HCT116 (cell line): ENCODE results near the gene NSFL1C. TPM values are rescaled to one million over a fixed set of nuclear protein-coding genes. Genes with fewer than 3 reads are reported as not detected.

Source experiments
- ATAC-seq: fragments of 200-7000 bp; cut with Tn5 transposase; 2 replicates; pipeline ENCODE4 v1.9.1; 2020; ENCODE audit warnings: mild to moderate bottlenecking, moderate library complexity
- Bru-seq: library from RNA; stranded (reverse); fragments of 400-500 nt; gene quantifications from one replicate; lab custom pipeline; 2021; lab: Mats Ljungman, UMichigan
- BruChase-seq, 2 experiments: library from RNA; stranded (reverse); fragments of 400-500 nt; gene quantifications; one replicate each; lab custom pipeline; 2021; lab: Mats Ljungman, UMichigan
- BruUV-seq: library from RNA; stranded (reverse); fragments of 400-500 nt; replicated peaks from 2 replicates; lab custom pipeline; 2021; lab: Mats Ljungman, UMichigan
- CTCF ChIA-PET: fragments of 300-600 bp; sonication (Branson Sonifier 250); formaldehyde crosslinking; loops from one replicate; lab custom pipeline; 2021; ENCODE audit warnings: antibody characterized with exemption; lab: Charles Lee
- POLR2A ChIA-PET: fragments of 300-600, 350-600 bp; sonication (Branson Sonifier 250); formaldehyde crosslinking; loops from one replicate; lab custom pipeline; 2021; ENCODE audit warnings: antibody characterized with exemption; lab: Charles Lee
- RAD21 ChIA-PET, 2 experiments: fragments of 300-600 bp; sonication (Branson Sonifier 250); formaldehyde crosslinking; loops; one replicate each; lab custom pipeline; 2023; ENCODE audit warnings: low total read pairs in 2 of 2; ENCODE audit not compliant: uncharacterized antibody in 2 of 2, unreplicated experiment in 2 of 2, low non-redundant PET in 1 of 2; lab: Charles Lee
- DNase-seq: peaks from one replicate; pipeline ENCODE4 v3.0.0-alpha.2; 2010; ENCODE audit warnings: low read depth, low spot score
- H2AFZ ChIP-seq: fragments of 200-600 bp; shearing (Covaris generic), sonication (generic); 2 replicates; pipeline ENCODE4 v1.6.1; 2017; ENCODE audit warnings: low read depth, mixed run types, mixed read lengths, antibody characterized with exemption, low read length; ENCODE audit not compliant: poor library complexity, severe bottlenecking
- H3K27ac ChIP-seq: 2 replicates; pipeline ENCODE4 v1.5.1; 2012; ENCODE audit warnings: low read depth, low read length
- H3K27me3 ChIP-seq: fragments of 200-600 bp; sonication (generic); 2 replicates; pipeline ENCODE4 v1.6.1; 2016; ENCODE audit warnings: mixed run types, low read length, mixed read lengths; ENCODE audit not compliant: insufficient read depth
- H3K36me3 ChIP-seq, 2 experiments: fragments of 200-500 bp in 1 of 2; fragments of 200-600 bp in 1 of 2; sonication (Bioruptor generic) in 1 of 2; sonication (generic) in 1 of 2; 2 replicates each; pipeline versions ENCODE4 v1.5.1 to v1.6.1; 2014 to 2016; ENCODE audit warnings: low read length in 2 of 2, inconsistent platforms in 1 of 2, mixed read lengths in 1 of 2, mixed run types in 1 of 2; ENCODE audit not compliant: insufficient read depth in 2 of 2, control insufficient read depth in 1 of 2
- H3K4me1 ChIP-seq, 2 experiments: fragments of 200-600 bp in 1 of 2; sonication (generic) in 1 of 2; 2 replicates each; pipeline versions ENCODE4 v1.5.1 to v1.6.1; 2012 to 2017; ENCODE audit warnings: low read length in 2 of 2, inconsistent platforms in 1 of 2, mild to moderate bottlenecking in 1 of 2, mixed read lengths in 1 of 2, mixed run types in 1 of 2, moderate library complexity in 1 of 2; ENCODE audit not compliant: insufficient read depth in 2 of 2, control insufficient read depth in 1 of 2
- H3K4me2 ChIP-seq: fragments of 200-600 bp; sonication (generic); 2 replicates; pipeline ENCODE4 v1.6.1; 2017; ENCODE audit warnings: mixed run types, low read length, mixed read lengths
- H3K4me3 ChIP-seq, 2 experiments: fragments of 200-600 bp in 1 of 2; sonication (generic) in 1 of 2; replicated peaks in 1 of 2; 2 replicates each; pipeline ENCODE4 v1.5.1; 2011 to 2016; ENCODE audit warnings: low read length in 2 of 2, control low read depth in 1 of 2, low read depth in 1 of 2, mild to moderate bottlenecking in 1 of 2, mixed read lengths in 1 of 2, mixed run types in 1 of 2
- H3K79me2 ChIP-seq: fragments of 200-600 bp; sonication (generic); 2 replicates; pipeline ENCODE4 v1.6.1; 2017; ENCODE audit warnings: mild to moderate bottlenecking, mixed run types, low read length, moderate library complexity, mixed read lengths; ENCODE audit not compliant: insufficient read depth
- H3K9ac ChIP-seq: fragments of 200-600 bp; sonication (generic); 2 replicates; pipeline ENCODE4 v1.6.1; 2016; ENCODE audit warnings: low read length, mixed read lengths
- H3K9me2 ChIP-seq: fragments of 200-600 bp; sonication (generic), shearing (Covaris generic); 2 replicates; pipeline ENCODE4 v1.6.1; 2017; ENCODE audit warnings: mixed run types, mild to moderate bottlenecking, moderate library complexity; ENCODE audit not compliant: insufficient read depth
- H3K9me3 ChIP-seq, 2 experiments: fragments of 200-500 bp in 1 of 2; fragments of 200-600 bp in 1 of 2; sonication (Bioruptor generic) in 1 of 2; sonication (generic) in 1 of 2; 2 replicates each; pipeline ENCODE4 v1.6.1; 2014 to 2017; ENCODE audit warnings: low read length in 2 of 2, mixed read lengths in 2 of 2, inconsistent platforms in 1 of 2, low read depth in 1 of 2, mild to moderate bottlenecking in 1 of 2, mixed run types in 1 of 2, moderate library complexity in 1 of 2; ENCODE audit not compliant: control insufficient read depth in 1 of 2, insufficient read depth in 1 of 2
- H4K20me1 ChIP-seq: fragments of 200-600 bp; sonication (generic), shearing (Covaris generic); 2 replicates; pipeline ENCODE4 v1.6.1; 2017; ENCODE audit warnings: mixed run types, mild to moderate bottlenecking, moderate library complexity; ENCODE audit not compliant: insufficient read depth
- EGR1 ChIP-seq: IDR thresholded peaks from 2 replicates; pipeline ENCODE4 v1.6.1; 2012; ENCODE audit warnings: low read depth
- EZH2 ChIP-seq: fragments of 200-600 bp; sonication (generic); IDR thresholded peaks from 2 replicates; pipeline ENCODE4 v1.6.1; 2017; ENCODE audit warnings: antibody characterized with exemption, mixed run types
- FOSL1 ChIP-seq: IDR thresholded peaks from 2 replicates; pipeline ENCODE4 v1.6.1; 2012; ENCODE audit warnings: low read depth
- JUND ChIP-seq: IDR thresholded peaks from 2 replicates; pipeline ENCODE4 v1.6.1; 2012
- POLR2A ChIP-seq: IDR thresholded peaks from 2 replicates; pipeline ENCODE4 v1.7.0; 2011; ENCODE audit warnings: borderline replicate concordance; ENCODE audit not compliant: insufficient read depth, insufficient read length; ENCODE audit errors: extremely low read depth
- POLR2AphosphoS5 ChIP-seq: IDR thresholded peaks from 2 replicates; pipeline ENCODE4 v1.6.1; 2011; ENCODE audit warnings: mild to moderate bottlenecking, low read depth, low read length, moderate library complexity
- RAD21 ChIP-seq: IDR thresholded peaks from 2 replicates; pipeline ENCODE4 v1.6.1; 2012; ENCODE audit warnings: low read depth, mild to moderate bottlenecking
- SIN3A ChIP-seq: IDR thresholded peaks from 2 replicates; pipeline ENCODE4 v1.6.1; 2012; ENCODE audit warnings: low read depth
- SP1 ChIP-seq: IDR thresholded peaks from 2 replicates; pipeline ENCODE4 v1.6.1; 2012; ENCODE audit warnings: low read depth
- SRF ChIP-seq: IDR thresholded peaks from 2 replicates; pipeline ENCODE4 v1.6.1; 2012; ENCODE audit warnings: low read depth
- TCF7L2 ChIP-seq: IDR thresholded peaks from 2 replicates; pipeline ENCODE4 v1.7.0; 2011; ENCODE audit warnings: borderline replicate concordance, inconsistent platforms; ENCODE audit not compliant: insufficient read depth, insufficient read length; ENCODE audit errors: extremely low read depth
- YY1 ChIP-seq: IDR thresholded peaks from 2 replicates; pipeline ENCODE4 v1.6.1; 2011; ENCODE audit warnings: low read length, low read depth, moderate library complexity, mild to moderate bottlenecking; ENCODE audit not compliant: insufficient replicate concordance; ENCODE audit errors: extremely low read depth
- ZFX ChIP-seq: fragments of 450-650 bp; IDR thresholded peaks from 2 replicates; pipeline ENCODE4 v1.6.1; 2017
- ZNF274 ChIP-seq: fragments of 200-500 bp; sonication (Bioruptor generic); IDR thresholded peaks from 2 replicates; pipeline ENCODE4 v1.6.1; 2014; ENCODE audit warnings: mild to moderate bottlenecking, low read depth, low read length, inconsistent platforms
- intact Hi-C: fragments of 100-400 bp; cut with micrococcal nuclease; formaldehyde crosslinking; loops from 2 replicates; pipeline ENCODE4 v1.10.0; 2022
- long read RNA-seq: library from polyadenylated mRNA; unstranded; transcript quantifications from one replicate; pipeline ENCODE4 v2.0.0, GENCODE V29; 2021; ENCODE audit not compliant: unreplicated experiment
- polyA plus RNA-seq: library from polyadenylated mRNA; unstranded; fragments of >200 nt; gene quantifications from 2 replicates; pipeline ENCODE4 v1.2.1, GENCODE V29; 2012; ENCODE audit warnings: missing spikeins
- total RNA-seq: library from RNA; stranded (reverse); gene quantifications from one replicate; pipeline ENCODE4 v1.2.1, GENCODE V29; 2021; ENCODE audit not compliant: unreplicated experiment
- TF ChIP-seq, protein P1 (sequence below): IDR thresholded peaks from 2 replicates; pipeline ENCODE4 v1.6.1; 2012
- TF ChIP-seq, protein P2 (sequence below), 3 experiments: fragments of 200-600 bp in 1 of 3; sonication (generic) in 1 of 3; IDR thresholded peaks in 2 of 3; conservative IDR thresholded peaks in 1 of 3; 2 replicates each; pipeline ENCODE4 v1.5.1; 2012 to 2017; ENCODE audit warnings: low read depth in 2 of 3, low read length in 2 of 3, antibody characterized with exemption in 1 of 3, borderline replicate concordance in 1 of 3, control low read depth in 1 of 3, mild to moderate bottlenecking in 1 of 3, mixed read lengths in 1 of 3, mixed run types in 1 of 3, moderate library complexity in 1 of 3; ENCODE audit not compliant: insufficient read depth in 1 of 3
- TF ChIP-seq, protein P3 (sequence below): IDR thresholded peaks from 2 replicates; pipeline ENCODE4 v1.6.1; 2012
- TF ChIP-seq, protein P4 (sequence below): IDR thresholded peaks from 2 replicates; pipeline ENCODE4 v1.6.1; 2012; ENCODE audit warnings: low read depth

Gene NSFL1C
- total RNA-seq (93.4 TPM), Bru-seq, nascent RNA (percentile 84 among the genes with signal in this experiment), BruChase-seq, experiment 1, labeled RNA remaining after a 6-hour chase (percentile 86 among the genes with signal in this experiment), BruChase-seq, experiment 2, labeled RNA remaining after a 2-hour chase (percentile 77 among the genes with signal in this experiment)
- polyA plus RNA-seq, result 63.5 and 78.6 TPM in 2 replicates
- long read RNA-seq, transcript NSFL1C-201 (9 exons, 3,568 nt), result major isoform, 88 of 114 reads
- long read RNA-seq, transcript NSFL1C-203 (9 exons, 1,446 nt), result minor isoform, 8 of 114 reads
- long read RNA-seq, partial matches to known transcripts, result 5 of 114 reads
- long read RNA-seq, other reads (novel, unspliced or antisense), result 13 of 114 reads

DNA sequence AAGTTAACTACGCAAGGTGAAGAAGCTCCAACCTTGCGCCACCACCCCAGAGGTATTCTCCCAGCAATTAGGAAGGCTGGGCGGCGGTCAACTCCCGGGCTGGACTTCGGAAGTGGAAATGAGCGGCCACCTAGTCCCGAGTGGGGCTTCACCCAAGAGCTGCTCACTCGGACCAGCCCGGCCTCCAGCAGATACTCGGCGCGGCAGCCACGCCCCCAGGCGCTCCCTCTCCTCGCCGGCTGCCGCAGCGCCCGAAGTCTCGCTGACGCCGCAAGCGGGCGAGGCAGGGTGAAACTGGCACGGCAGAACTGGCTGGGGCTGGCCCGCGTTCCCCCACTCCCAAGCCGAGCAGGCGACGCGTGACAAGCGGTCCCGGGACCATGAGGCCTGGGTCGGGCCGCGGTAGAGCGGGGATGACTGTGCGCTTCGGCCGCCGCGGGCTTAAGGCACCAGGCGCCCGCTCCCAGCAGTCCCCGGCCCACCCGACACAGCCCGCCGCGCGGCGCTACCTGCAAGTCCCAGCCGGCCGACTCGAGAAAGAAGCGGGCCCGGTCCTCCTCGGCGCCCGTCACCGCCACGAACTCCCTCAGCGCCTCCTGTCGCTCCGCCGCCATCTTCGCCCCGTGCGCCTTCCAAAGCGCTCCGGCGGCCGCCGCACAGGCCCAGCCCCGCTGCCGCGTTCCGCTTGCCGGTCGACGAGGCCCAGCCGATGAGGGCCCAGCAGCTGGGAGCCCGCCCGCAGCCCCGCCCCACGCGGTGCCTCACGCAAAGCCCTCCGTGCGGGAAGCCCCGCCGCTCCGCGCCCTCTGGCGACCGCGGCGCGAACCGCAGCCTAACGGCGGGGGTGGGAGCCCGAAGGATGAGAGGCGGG lies at the start of gene NSFL1C:
NSFL1C (minus strand) TSS at position 639 of the 871 bp plus-strand sequence; CDS start at position 614, 25 bp downstream.
- peak; percentile 85 for DNase-seq
- H2AFZ ChIP-seq, result peak within 1 kb of the TSS; percentile 84
- no peaks in the 10 kb centered on the region for H3K27me3 ChIP-seq
- CTCF ChIA-PET, result interaction anchor here (1.0 to 2.3 kb wide), 7 partner anchors 9 to 311 kb away, joined by 3 to 18 read pairs (median 5); no protein-coding TSS in a partner anchor
- ATAC-seq, result peak; percentile 93
- peak within 1 kb of the TSS; percentile 71 for H3K27ac ChIP-seq
- H3K4me3 ChIP-seq, result peak within 1 kb of the TSS; percentile 75 to 86
- H3K79me2 ChIP-seq, result peaks cover 48% of the 10 kb centered on the region
- H3K36me3 ChIP-seq, result peaks cover 19 to 25% of the 10 kb centered on the region in 2 experiments; a peak in 3 of 4 replicates
- BruUV-seq, result no TSS peak
- peaks cover 6% of the 10 kb centered on the region; the same call in 1 of the 2 replicates for H4K20me1 ChIP-seq
- intact Hi-C loops, result loop anchor here (1.0 to 10.0 kb wide), 4 partner anchors 139 to 348 kb away; partner anchors contain the start of genes PSMF1 and SDCBP2
- no peaks in the 10 kb centered on the region for H3K9me3 ChIP-seq
- RAD21 ChIA-PET, result interaction anchor here in 1 of 2 experiments (0.5 kb wide), 1 partner anchor 155 kb away, joined by 4 read pairs; no protein-coding TSS in a partner anchor
- H3K9ac ChIP-seq, result peak within 1 kb of the TSS; percentile 95
- peaks cover 12 to 36% of the 10 kb centered on the region in 2 experiments for H3K4me1 ChIP-seq
- H3K9me2 ChIP-seq, result no peaks in the 10 kb centered on the region
- POLR2A ChIA-PET, result no interaction called here
- H3K4me2 ChIP-seq, result peak within 1 kb of the TSS; percentile 90
- peak; percentile 80 for TF ChIP-seq POLR2AphosphoS5
- TF ChIP-seq, protein P1, sequence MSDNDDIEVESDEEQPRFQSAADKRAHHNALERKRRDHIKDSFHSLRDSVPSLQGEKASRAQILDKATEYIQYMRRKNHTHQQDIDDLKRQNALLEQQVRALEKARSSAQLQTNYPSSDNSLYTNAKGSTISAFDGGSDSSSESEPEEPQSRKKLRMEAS, result peak; percentile 84
- TF ChIP-seq, protein P2, sequence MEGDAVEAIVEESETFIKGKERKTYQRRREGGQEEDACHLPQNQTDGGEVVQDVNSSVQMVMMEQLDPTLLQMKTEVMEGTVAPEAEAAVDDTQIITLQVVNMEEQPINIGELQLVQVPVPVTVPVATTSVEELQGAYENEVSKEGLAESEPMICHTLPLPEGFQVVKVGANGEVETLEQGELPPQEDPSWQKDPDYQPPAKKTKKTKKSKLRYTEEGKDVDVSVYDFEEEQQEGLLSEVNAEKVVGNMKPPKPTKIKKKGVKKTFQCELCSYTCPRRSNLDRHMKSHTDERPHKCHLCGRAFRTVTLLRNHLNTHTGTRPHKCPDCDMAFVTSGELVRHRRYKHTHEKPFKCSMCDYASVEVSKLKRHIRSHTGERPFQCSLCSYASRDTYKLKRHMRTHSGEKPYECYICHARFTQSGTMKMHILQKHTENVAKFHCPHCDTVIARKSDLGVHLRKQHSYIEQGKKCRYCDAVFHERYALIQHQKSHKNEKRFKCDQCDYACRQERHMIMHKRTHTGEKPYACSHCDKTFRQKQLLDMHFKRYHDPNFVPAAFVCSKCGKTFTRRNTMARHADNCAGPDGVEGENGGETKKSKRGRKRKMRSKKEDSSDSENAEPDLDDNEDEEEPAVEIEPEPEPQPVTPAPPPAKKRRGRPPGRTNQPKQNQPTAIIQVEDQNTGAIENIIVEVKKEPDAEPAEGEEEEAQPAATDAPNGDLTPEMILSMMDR (IDR thresholded peaks at IDR 0.05 in 2 of 3, conservative IDR thresholded peaks at IDR 0.05 in 1 of 3; ENCODE audit: borderline replicate concordance in 1 of 3, insufficient read depth in 1 of 3, low read depth in 2 of 3, low read length in 2 of 3), result peak; percentile 71 to 85 (median 84)
- TF ChIP-seq ZNF274, result no peak
- TF ChIP-seq, protein P3, sequence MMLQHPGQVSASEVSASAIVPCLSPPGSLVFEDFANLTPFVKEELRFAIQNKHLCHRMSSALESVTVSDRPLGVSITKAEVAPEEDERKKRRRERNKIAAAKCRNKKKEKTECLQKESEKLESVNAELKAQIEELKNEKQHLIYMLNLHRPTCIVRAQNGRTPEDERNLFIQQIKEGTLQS, result no peak
- no peak for TF ChIP-seq FOSL1
- TF ChIP-seq JUND, result peak; percentile 36; the same call in 1 of the 2 replicates
- TF ChIP-seq RAD21, result peak; percentile 48; the same call in 1 of the 2 replicates
- TF ChIP-seq YY1, result peak; percentile 95
- peak; percentile 43 for TF ChIP-seq POLR2A
- TF ChIP-seq EZH2, result no peak
- TF ChIP-seq TCF7L2, result no peak
- TF ChIP-seq SP1, result peak; percentile 75
- peak; percentile 91; the same call in 1 of the 2 replicates for TF ChIP-seq SIN3A
- TF ChIP-seq ZFX, result peak; percentile 95
- TF ChIP-seq, protein P4, sequence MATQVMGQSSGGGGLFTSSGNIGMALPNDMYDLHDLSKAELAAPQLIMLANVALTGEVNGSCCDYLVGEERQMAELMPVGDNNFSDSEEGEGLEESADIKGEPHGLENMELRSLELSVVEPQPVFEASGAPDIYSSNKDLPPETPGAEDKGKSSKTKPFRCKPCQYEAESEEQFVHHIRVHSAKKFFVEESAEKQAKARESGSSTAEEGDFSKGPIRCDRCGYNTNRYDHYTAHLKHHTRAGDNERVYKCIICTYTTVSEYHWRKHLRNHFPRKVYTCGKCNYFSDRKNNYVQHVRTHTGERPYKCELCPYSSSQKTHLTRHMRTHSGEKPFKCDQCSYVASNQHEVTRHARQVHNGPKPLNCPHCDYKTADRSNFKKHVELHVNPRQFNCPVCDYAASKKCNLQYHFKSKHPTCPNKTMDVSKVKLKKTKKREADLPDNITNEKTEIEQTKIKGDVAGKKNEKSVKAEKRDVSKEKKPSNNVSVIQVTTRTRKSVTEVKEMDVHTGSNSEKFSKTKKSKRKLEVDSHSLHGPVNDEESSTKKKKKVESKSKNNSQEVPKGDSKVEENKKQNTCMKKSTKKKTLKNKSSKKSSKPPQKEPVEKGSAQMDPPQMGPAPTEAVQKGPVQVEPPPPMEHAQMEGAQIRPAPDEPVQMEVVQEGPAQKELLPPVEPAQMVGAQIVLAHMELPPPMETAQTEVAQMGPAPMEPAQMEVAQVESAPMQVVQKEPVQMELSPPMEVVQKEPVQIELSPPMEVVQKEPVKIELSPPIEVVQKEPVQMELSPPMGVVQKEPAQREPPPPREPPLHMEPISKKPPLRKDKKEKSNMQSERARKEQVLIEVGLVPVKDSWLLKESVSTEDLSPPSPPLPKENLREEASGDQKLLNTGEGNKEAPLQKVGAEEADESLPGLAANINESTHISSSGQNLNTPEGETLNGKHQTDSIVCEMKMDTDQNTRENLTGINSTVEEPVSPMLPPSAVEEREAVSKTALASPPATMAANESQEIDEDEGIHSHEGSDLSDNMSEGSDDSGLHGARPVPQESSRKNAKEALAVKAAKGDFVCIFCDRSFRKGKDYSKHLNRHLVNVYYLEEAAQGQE, result no peak
- TF ChIP-seq EGR1, result peak; percentile 65
- TF ChIP-seq SRF, result peak; percentile 81; the same call in 1 of the 2 replicates
